Ovary (tissue), 9 donors: ENCODE results near the gene SGPL1. TPM values are rescaled to one million over a fixed set of nuclear protein-coding genes. Genes with fewer than 3 reads are reported as not detected.

Experiments
- DNase-seq, 5 donors: peaks; one replicate each; pipeline ENCODE4 v3.0.0-alpha.2; 2019 to 2020
- H3K27ac ChIP-seq, 2 donors: fragments of 200-600 bp; one replicate each; pipeline versions ENCODE4 v1.5.1 to v1.8.0; 2019 to 2022
- H3K27me3 ChIP-seq: fragments of 200-600 bp; one replicate; pipeline ENCODE4 v1.8.0; 2022
- H3K36me3 ChIP-seq: fragments of 200-600 bp; sonication (generic); one replicate; pipeline ENCODE4 v1.5.1; 2019
- H3K4me1 ChIP-seq: one replicate; pipeline ENCODE4 v1.8.1; 2013; ENCODE audit warnings: mild to moderate bottlenecking, moderate library complexity; ENCODE audit not compliant: insufficient read depth
- H3K4me3 ChIP-seq: fragments of 200-600 bp; sonication (generic); one replicate; pipeline ENCODE4 v1.5.1; 2017
- H3K9me3 ChIP-seq, 2 donors: fragments of 200-600 bp in 1 of 2; sonication (generic) in 1 of 2; one replicate each; pipeline versions ENCODE4 v1.5.1 to v1.8.1; 2013 to 2019; ENCODE audit warnings: mild to moderate bottlenecking in 1 of 2, moderate library complexity in 1 of 2
- CTCF ChIP-seq, 3 donors: fragments of 450-650 bp in 2 of 3; fragments of 200-600 bp in 1 of 3; IDR thresholded peaks; one replicate each; pipeline versions ENCODE4 v1.5.1 to v1.8.0; 2016 to 2022; ENCODE audit warnings: antibody characterized with exemption in 3 of 3, mild to moderate bottlenecking in 1 of 3
- EP300 ChIP-seq: sonication (generic); formaldehyde crosslinking; IDR thresholded peaks from one replicate; pipeline ENCODE4 v1.6.1; 2017; ENCODE audit warnings: antibody characterized with exemption
- POLR2A ChIP-seq: fragments of 450-650 bp; IDR thresholded peaks from one replicate; pipeline ENCODE4 v1.6.1; 2017; ENCODE audit warnings: antibody characterized with exemption, mild to moderate bottlenecking, moderate library complexity
- WGBS, 3 donors: extraction: QIAGEN DNeasy Blood & Tissue Kit in 1 of 3; methylation state at CpG; one replicate each; pipeline versions ENCODE4 v1.1.5 to v1.1.7; 2013 to 2017; 5-methylcytosine and 5-hydroxymethylcytosine counted together
- intact Hi-C, 4 donors: fragments of 100-400 bp; cut with DNase I; formaldehyde crosslinking; loops; one replicate each; pipeline versions ENCODE4 v1.11.0 to v1.15.1; 2022 to 2023
- polyA plus RNA-seq, 2 donors: library from polyadenylated mRNA; stranded (reverse); fragments of 200-250 nt in 1 of 2; fragments of 350-450 nt in 1 of 2; fragmentation: Illumina TruSeq in 1 of 2; extraction: RNeasy Lipid Tissue Mini Kit (QIAGEN cat#74804) in 1 of 2; gene quantifications; one replicate each; pipeline ENCODE4 v1.2.3, GENCODE V29; 2013 to 2014
- total RNA-seq, 7 donors: library from RNA; depleted of rRNA in 2 of 7; stranded (reverse); fragments of >200 nt in 2 of 7; fragmentation: NEBNext Ultra II Directional in 3 of 7; extraction: Animal tissue kit (Norgen Biotek cat#: 25700) in 3 of 7; gene quantifications; one replicate each; pipeline versions ENCODE4 v1.1.0 to v1.2.4, GENCODE V29; 2016 to 2023
- donor health status: DM: no; HTN: no; CAD: no; lungs with moderate emphysema.
- donor health status: DM: no; HTN: no; CAD: no.
- donor health status: Bipolar disorder and iron deficiency.
- donor health status: DM: yes; HTN: yes; CAD: no.
- donor health status: DM: no; HTN: no; CAD: no.
- donor health status: DM: yes; HTN: yes; CAD: no.

Gene SGPL1
- total and polyA plus RNA-seq, 9 donors, result 8.0 to 52.6 (median 30.8) TPM

DNA sequence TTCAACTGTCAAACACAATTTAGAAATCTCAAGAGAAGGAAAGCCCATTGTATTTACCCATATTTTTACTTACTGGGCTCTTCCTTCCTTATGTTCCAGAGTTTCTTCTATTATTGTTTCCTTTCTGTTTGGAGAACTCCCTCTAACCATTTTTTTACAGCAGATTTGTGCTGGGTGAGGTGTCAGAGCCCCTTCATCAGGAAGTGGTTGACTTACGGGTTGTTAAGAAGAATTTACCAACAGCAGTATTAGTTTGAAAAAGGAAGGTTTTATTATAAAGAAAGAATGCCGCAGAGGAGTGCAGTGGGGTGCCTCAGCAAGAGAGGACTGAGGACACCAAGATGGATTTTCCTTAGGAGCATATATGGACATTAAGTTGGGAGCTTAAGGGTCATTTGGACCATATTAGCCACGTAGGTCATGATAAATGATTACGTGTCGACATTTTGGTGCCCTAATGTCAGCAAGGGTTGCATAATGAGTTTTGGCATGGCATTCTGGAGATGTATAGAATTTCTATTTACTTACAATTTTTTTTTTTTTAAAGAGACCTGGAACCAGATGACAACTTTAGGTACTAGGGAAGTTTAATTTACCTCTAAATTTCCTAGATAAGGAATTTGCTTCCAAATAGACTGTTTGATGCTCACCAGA, 24.2 kb upstream of the SGPL1 start:
- WGBS, 3 donors, result 65 to 72% (median 66%) methylated on average over 5 of the region's 5 CpGs
- intact Hi-C loops, result no loop called here
- no peak overlapping the region for H3K4me3 ChIP-seq

DNA sequence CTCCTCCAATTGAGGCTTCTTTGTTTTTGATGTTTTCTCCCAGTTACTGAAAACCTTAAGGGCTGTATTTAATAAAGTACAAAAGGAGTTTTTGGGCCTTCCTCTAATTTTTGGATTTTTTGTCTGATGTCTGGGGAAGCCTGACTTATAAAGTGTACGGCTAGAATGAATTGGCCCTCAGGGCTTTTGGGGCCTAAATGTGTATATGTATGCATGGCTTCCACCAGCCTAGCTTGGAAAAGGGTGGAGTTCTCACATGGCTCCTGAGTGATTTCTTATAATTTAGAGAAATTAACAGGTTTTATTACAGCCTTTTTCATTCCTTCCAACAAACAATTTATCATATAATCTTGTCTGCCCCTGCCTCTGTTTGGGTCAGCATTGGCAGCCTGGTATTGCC, 20.1 kb upstream of the SGPL1 start:
- Histone ChIP-seq H3K27ac (no peak overlapping the region), H3K36me3 (no peaks in the 10 kb centered on the region), H3K27me3 (no peaks in the 10 kb centered on the region), H3K4me3 (no peak overlapping the region), H3K4me1 (no peaks in the 10 kb centered on the region), H3K9me3 (no peaks in the 10 kb centered on the region)
- intact Hi-C loops, result no loop called here
- no peak for DNase-seq
- 85 to 96% (median 90%) methylated on average over 1 of the region's 1 CpG for WGBS, 3 donors
- TF ChIP-seq EP300 (no peak), CTCF (IDR thresholded peaks at IDR 0.05) (no peak), POLR2A (no peak)

More for the DNA sequence above, 24.2 kb upstream of the SGPL1 start:
- H3K27me3 ChIP-seq, result no peaks in the 10 kb centered on the region
- no peak overlapping the region for H3K27ac ChIP-seq
- TF ChIP-seq CTCF (IDR thresholded peaks at IDR 0.05), result no peak
- TF ChIP-seq EP300, result no peak
- no peak for TF ChIP-seq POLR2A
- no peak for DNase-seq
- H3K9me3 ChIP-seq, result no peaks in the 10 kb centered on the region
- H3K4me1 ChIP-seq, result no peaks in the 10 kb centered on the region
- H3K36me3 ChIP-seq, result no peaks in the 10 kb centered on the region

- H3K27me3 ChIP-seq, result no peaks in the 10 kb centered on the region
- intact Hi-C loops, result no loop called here
- no peaks in the 10 kb centered on the region for H3K36me3 ChIP-seq
- H3K4me1 ChIP-seq, result no peaks in the 10 kb centered on the region
- no peak overlapping the region for H3K4me3 ChIP-seq
- no peak for DNase-seq
- no peaks in the 10 kb centered on the region for H3K9me3 ChIP-seq
- no peak overlapping the region for H3K27ac ChIP-seq
- 74 to 82% (median 79%) methylated on average over 7 of the region's 7 CpGs for WGBS, 3 donors
- TF ChIP-seq EP300 (no peak), CTCF (IDR thresholded peaks at IDR 0.05) (no peak), POLR2A (no peak)
These were observed 17.9 kb upstream of the SGPL1 start for GRCh38 chr10:70797840-70798239.

DNA sequence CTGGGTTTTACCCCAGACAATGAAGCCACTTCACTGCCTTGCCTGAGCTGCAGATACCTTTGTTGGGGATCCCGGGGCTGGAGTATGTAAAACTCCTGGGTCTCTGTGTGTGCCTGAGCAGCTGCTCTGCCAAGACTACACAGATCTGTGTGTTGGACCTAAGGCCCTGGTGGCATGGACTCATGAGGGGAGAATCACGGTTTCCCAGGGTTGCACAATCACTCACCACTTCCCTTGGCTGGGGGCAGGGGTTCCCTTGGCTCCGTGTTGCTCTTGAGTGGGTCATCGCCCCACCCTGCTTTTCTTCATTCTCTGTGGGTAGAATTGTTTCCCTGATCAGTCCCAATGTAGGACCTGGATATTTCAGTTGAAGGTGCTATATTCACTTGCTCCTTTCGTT, 16.6 kb upstream of the SGPL1 start:
- TF ChIP-seq EP300 (no peak), CTCF (IDR thresholded peaks at IDR 0.05) (no peak), POLR2A (no peak)
- intact Hi-C loops, result no loop called here
- Histone ChIP-seq H3K4me1 (no peaks in the 10 kb centered on the region), H3K27ac (no peak overlapping the region), H3K9me3 (no peaks in the 10 kb centered on the region), H3K36me3 (no peaks in the 10 kb centered on the region), H3K4me3 (no peak overlapping the region), H3K27me3 (no peaks in the 10 kb centered on the region)
- DNase-seq, result no peak
- WGBS, 3 donors, result 83 to 85% (median 84%) methylated on average over 5 of the region's 5 CpGs
